Mucosa of descending colon (tissue), 3 donors: ENCODE data around the gene MAN1C1. TPM values are rescaled to one million over a fixed set of nuclear protein-coding genes. Genes with fewer than 3 reads are reported as not detected.

Experiments
- ATAC-seq: fragments of 200-7000 bp; cut with Tn5 transposase; one replicate; pipeline ENCODE4 v1.9.1; 2020; ENCODE audit warnings: mild to moderate bottlenecking, moderate library complexity
- DNase-seq, 3 donors: peaks; one replicate each; pipeline ENCODE4 v3.0.0-alpha.2; 2020
- H3K36me3 ChIP-seq: fragments of 200-600 bp; one replicate; pipeline ENCODE4 v1.8.0; 2021; ENCODE audit warnings: low read depth, mild to moderate bottlenecking
- H3K4me1 ChIP-seq: fragments of 200-600 bp; one replicate; pipeline ENCODE4 v1.8.0; 2021; ENCODE audit warnings: low read depth, mild to moderate bottlenecking
- H3K4me3 ChIP-seq: fragments of 200-600 bp; one replicate; pipeline ENCODE4 v1.8.0; 2021; ENCODE audit warnings: mild to moderate bottlenecking
- H3K9me3 ChIP-seq: fragments of 200-600 bp; one replicate; pipeline ENCODE4 v1.8.0; 2021; ENCODE audit warnings: mild to moderate bottlenecking
- intact Hi-C, 2 donors: fragments of 100-400 bp; cut with DNase I in 1 of 2; cut with micrococcal nuclease in 1 of 2; formaldehyde crosslinking; loops; one replicate each; pipeline versions ENCODE4 v1.11.0 to v1.11.1; 2022; cut with DNase I, micrococcal nuclease
- total RNA-seq, 3 donors: library from RNA; stranded (reverse); fragmentation: NEBNext Ultra II Directional in 2 of 3; extraction: Animal tissue kit (Norgen Biotek cat#: 25700) in 2 of 3; gene quantifications; one replicate each; pipeline versions ENCODE4 v1.2.1 to v1.2.4, GENCODE V29; 2021 to 2023
- TF ChIP-seq, protein P1 (sequence below): fragments of 200-600 bp; IDR thresholded peaks from one replicate; pipeline ENCODE4 v1.8.0; 2022; ENCODE audit warnings: antibody characterized with exemption, mild to moderate bottlenecking
- donor health status: DM: no; HTN: no; CAD: no; lungs with moderate emphysema.
- donor health status: DM: no; HTN: no; CAD: no.
- donor health status: DM: no; HTN: yes; CAD: no.

The MAN1C1 gene
- total RNA-seq, 3 donors from 2014 or later: 2.5 to 22.0 (median 6.1) TPM

DNA sequence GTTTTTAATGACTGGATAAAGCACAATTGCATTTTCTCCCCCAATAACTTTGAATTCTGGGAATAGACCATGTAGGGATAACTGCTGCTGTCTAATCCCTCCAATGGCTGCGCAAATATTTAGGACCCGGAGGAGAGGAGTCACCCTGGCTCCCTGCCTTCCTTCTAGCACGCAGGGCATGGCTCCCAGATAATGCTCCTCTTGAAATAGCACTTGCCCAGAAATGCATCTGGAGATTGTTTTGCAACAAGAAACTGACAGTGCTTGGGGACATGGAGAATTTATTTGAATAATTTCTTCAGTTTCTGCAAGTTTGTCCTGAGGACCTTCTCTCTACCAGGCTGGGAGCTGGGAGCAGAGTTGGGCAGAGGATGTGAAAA lies 83.5 kb downstream of the MAN1C1 start:
- no peaks in the 10 kb centered on the region for H3K36me3 ChIP-seq
- intact Hi-C loops: no loop called here
- no peaks in the 10 kb centered on the region for H3K9me3 ChIP-seq
- peak in 1 of 3 donors; percentile 53 for DNase-seq
- no peak overlapping the region for H3K4me3 ChIP-seq
- H3K4me1 ChIP-seq: peaks cover 4% of the 10 kb centered on the region
- TF ChIP-seq, protein P1, sequence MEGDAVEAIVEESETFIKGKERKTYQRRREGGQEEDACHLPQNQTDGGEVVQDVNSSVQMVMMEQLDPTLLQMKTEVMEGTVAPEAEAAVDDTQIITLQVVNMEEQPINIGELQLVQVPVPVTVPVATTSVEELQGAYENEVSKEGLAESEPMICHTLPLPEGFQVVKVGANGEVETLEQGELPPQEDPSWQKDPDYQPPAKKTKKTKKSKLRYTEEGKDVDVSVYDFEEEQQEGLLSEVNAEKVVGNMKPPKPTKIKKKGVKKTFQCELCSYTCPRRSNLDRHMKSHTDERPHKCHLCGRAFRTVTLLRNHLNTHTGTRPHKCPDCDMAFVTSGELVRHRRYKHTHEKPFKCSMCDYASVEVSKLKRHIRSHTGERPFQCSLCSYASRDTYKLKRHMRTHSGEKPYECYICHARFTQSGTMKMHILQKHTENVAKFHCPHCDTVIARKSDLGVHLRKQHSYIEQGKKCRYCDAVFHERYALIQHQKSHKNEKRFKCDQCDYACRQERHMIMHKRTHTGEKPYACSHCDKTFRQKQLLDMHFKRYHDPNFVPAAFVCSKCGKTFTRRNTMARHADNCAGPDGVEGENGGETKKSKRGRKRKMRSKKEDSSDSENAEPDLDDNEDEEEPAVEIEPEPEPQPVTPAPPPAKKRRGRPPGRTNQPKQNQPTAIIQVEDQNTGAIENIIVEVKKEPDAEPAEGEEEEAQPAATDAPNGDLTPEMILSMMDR: no peak
- no peak for ATAC-seq

DNA sequence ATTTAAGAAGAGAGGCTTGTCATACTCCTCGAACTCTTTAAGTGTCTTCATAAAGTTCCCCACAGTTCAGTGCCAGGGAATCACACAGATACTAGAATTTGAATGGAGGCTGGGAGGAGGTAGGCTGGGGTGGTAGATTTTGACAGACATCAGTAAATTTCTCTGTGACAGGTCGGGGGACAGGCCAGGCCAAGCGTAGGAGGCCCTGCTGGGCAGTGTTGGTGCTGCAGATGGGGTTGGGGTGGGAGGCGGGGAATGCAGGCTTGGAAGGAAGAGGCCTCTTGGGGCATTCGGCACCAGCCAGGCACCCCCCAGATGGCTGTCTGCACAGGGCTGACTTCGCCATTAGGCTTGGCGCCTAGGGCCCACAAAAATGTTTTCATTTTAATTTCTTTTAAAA lies 84.0 kb downstream of the MAN1C1 start:
- Histone ChIP-seq H3K4me1 (peaks cover 4% of the 10 kb centered on the region), H3K36me3 (no peaks in the 10 kb centered on the region), H3K9me3 (no peaks in the 10 kb centered on the region), H3K4me3 (no peak overlapping the region)
- ATAC-seq (no peak), DNase-seq (no peak)
- TF ChIP-seq, protein P1: no peak
- intact Hi-C loops: no loop called here

DNA sequence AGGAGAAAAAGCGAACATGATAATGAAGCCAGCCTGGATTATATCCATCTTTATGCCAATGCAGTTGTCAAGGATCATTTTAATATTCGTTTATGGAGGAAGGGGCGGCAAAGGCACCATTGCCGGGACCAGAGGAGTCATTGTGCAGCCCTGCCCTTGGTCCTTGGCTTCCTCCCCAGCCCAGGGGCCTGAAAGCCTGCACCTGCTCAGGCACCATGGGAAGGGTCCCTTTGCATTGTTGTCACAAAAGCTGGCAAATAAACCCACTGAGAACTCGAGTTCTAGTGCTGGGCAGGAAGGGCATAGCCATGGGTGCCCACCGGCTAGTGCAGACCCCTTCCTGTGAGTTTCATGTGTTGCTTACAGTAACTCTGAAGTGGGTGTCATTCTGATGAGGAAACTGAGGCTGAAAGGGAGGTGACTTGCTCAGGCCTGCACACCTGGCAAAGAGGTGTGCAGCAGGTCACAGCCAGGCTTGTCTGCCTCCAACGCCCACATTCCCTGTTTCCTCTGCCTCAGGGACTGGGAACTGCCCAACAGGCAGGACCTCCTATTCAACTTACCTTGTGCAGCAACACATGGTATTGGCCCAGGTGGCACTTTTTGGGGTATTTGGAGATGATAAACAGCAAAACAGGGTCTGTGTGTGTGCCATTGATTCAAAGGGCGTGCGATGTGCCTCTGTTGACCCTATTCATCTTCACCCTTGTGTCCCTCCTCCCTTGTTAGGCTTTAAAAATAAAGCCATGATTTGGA lies 84.6 kb downstream of the MAN1C1 start:
- Histone ChIP-seq H3K9me3 (no peaks in the 10 kb centered on the region), H3K4me1 (peaks cover 4% of the 10 kb centered on the region), H3K4me3 (no peak overlapping the region), H3K36me3 (no peaks in the 10 kb centered on the region)
- no peak for ATAC-seq
- intact Hi-C loops: no loop called here
- TF ChIP-seq, protein P1: no peak
- DNase-seq: no peak

DNA sequence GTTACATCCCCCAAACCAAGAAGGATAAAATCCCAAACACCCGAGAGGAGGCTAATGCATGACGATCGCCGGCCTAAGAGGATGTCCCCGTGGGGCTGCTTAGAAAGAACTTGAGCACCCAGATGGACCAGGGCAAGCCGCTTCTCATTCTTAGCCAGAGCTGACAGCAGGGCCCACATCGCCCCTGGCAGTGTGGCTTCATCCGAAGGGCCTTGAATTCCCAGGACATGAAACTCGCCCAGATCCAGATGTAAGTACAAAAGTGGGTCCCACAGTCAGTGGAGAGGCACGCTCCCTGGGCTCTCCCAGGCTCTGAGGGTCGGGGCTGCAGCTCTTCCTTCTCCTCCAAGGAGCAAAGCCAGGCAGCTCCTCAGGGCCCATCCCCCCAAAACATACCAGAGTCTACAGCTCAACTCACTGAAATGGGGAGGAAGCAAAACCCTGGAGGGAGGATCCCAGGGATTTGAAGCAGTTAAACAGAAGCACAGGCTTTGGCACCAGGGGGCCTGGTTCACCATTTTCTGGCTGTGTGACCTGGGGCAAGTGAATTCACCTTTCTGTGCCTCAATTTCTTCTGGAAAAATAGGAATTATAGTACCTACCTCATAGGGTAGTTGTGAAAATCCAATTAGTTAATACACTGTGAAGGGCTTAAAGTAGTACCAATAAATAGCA lies 85.6 kb downstream of the MAN1C1 start:
- TF ChIP-seq, protein P1: no peak
- peaks cover 4% of the 10 kb centered on the region for H3K4me1 ChIP-seq
- DNase-seq (no peak), ATAC-seq (no peak)
- H3K9me3 ChIP-seq: no peaks in the 10 kb centered on the region
- H3K36me3 ChIP-seq: no peaks in the 10 kb centered on the region
- intact Hi-C loops: no loop called here
- no peak overlapping the region for H3K4me3 ChIP-seq

DNA sequence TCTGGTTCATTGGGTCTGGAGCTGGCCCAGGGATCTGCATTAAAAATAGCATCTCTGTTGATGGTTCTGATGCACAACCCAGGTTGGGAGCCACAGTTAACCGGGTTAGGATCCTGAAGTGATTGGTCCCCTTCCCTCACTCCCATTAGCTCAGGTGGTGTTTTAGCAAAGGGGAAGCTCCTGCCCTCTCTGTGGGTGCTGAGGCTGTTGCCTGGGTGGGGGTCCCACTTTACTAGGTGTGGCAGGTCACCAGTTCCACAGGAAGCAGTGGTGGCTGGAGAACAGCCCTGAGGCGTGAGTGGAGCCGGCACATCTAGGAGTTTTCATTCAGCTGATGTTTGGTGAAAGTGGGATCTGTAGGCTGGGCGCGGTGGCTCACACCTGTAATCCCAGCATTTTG lies 86.5 kb downstream of the MAN1C1 start:
- DNase-seq: no peak
- ATAC-seq: no peak
- intact Hi-C loops: no loop called here
- H3K4me3 ChIP-seq: no peak overlapping the region
- H3K4me1 ChIP-seq: peaks cover 4% of the 10 kb centered on the region
- TF ChIP-seq, protein P1: no peak
- no peaks in the 10 kb centered on the region for H3K9me3 ChIP-seq
- H3K36me3 ChIP-seq: no peaks in the 10 kb centered on the region
